ENCODE results near the gene RAB44. TPM values are rescaled to one million over a fixed set of nuclear protein-coding genes. Genes with fewer than 3 reads are reported as not detected.
A peak's percentile ranks its signal among the peaks of the same experiment; 100 is the strongest.

Gene RAB44
- total RNA-seq, 1 donor from 2014 or later = not detected

- TF ChIP-seq, protein P1, sequence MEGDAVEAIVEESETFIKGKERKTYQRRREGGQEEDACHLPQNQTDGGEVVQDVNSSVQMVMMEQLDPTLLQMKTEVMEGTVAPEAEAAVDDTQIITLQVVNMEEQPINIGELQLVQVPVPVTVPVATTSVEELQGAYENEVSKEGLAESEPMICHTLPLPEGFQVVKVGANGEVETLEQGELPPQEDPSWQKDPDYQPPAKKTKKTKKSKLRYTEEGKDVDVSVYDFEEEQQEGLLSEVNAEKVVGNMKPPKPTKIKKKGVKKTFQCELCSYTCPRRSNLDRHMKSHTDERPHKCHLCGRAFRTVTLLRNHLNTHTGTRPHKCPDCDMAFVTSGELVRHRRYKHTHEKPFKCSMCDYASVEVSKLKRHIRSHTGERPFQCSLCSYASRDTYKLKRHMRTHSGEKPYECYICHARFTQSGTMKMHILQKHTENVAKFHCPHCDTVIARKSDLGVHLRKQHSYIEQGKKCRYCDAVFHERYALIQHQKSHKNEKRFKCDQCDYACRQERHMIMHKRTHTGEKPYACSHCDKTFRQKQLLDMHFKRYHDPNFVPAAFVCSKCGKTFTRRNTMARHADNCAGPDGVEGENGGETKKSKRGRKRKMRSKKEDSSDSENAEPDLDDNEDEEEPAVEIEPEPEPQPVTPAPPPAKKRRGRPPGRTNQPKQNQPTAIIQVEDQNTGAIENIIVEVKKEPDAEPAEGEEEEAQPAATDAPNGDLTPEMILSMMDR (conservative IDR thresholded peaks at IDR 0.05; ENCODE audit: low read depth, low read length) = no peak
- no peak for DNase-seq (ENCODE audit: low read depth)
- H3K4me3 ChIP-seq (ENCODE audit: low read depth, low read length) = no peak overlapping the region
These were observed 570 bp downstream of the RAB44 start for GRCh38 chr6:36698196-36698595.

- TF ChIP-seq, protein P1 (conservative IDR thresholded peaks at IDR 0.05; ENCODE audit: low read depth, low read length) = no peak
- no peak for DNase-seq (ENCODE audit: low read depth)
These were observed 1.2 kb downstream of the RAB44 start for GRCh38 chr6:36698871-36699271.

GRCh38 chr6:36699348-36699747, 1.7 kb downstream of the RAB44 start:
- TF ChIP-seq, protein P1 (conservative IDR thresholded peaks at IDR 0.05; ENCODE audit: low read depth, low read length) = no peak
- H3K4me3 ChIP-seq (ENCODE audit: low read depth, low read length) = no peak overlapping the region
- no peak for DNase-seq (ENCODE audit: low read depth)

More at GRCh38 chr6:36698871-36699271, 1.2 kb downstream of the RAB44 start:
- H3K4me3 ChIP-seq (ENCODE audit: low read depth, low read length) = no peak overlapping the region

- TF ChIP-seq, protein P1 (conservative IDR thresholded peaks at IDR 0.05; ENCODE audit: low read depth, low read length) = no peak
- DNase-seq (ENCODE audit: low read depth) = no peak
- H3K4me3 ChIP-seq (ENCODE audit: low read depth, low read length) = no peak overlapping the region
These were observed 2.6 kb downstream of the RAB44 start for GRCh38 chr6:36700071-36700812.

DNA sequence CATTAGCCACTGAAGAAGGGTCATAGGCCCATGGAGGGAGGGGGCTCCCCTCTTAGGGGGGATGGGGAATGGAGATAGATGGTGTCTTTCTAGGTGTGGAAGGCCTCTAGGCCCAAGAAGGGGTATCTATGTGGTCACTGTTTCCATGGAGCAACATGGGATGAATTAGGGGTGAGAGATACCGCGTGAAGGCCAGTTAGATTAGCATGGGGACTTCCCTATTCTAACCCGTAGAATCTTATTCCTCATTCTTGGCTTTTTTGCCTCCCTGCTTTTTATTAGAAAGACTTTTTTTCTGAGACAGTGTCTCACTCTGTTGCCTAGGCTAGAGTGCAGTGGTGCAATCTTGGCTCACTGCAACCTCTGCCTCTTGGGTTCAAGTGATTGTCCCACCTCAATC, 3.2 kb downstream of the RAB44 start:
- TF ChIP-seq, protein P1 (conservative IDR thresholded peaks at IDR 0.05; ENCODE audit: low read depth, low read length) = no peak
- H3K4me3 ChIP-seq (ENCODE audit: low read depth, low read length) = no peak overlapping the region
- no peak for DNase-seq (ENCODE audit: low read depth)

GRCh38 chr6:36701401-36701991, 3.9 kb downstream of the RAB44 start:
- no peak for DNase-seq (ENCODE audit: low read depth)
- H3K4me3 ChIP-seq (ENCODE audit: low read depth, low read length) = no peak overlapping the region
- TF ChIP-seq, protein P1 (conservative IDR thresholded peaks at IDR 0.05; ENCODE audit: low read depth, low read length) = peak; percentile 50
